Lung (tissue), 12 donors: Measurements from ENCODE around the gene ATXN1. TPM values are rescaled to one million over a fixed set of nuclear protein-coding genes. Genes with fewer than 3 reads are reported as not detected.

Experiments
- ATAC-seq: fragments of 200-7000 bp; cut with Tn5 transposase; one replicate; pipeline ENCODE4 v1.9.1; 2020; ENCODE audit warnings: moderate number of reproducible peaks; ENCODE audit not compliant: insufficient read depth, low FRiP score
- DNase-seq, 3 donors: peaks; one replicate each; pipeline ENCODE4 v3.0.0-alpha.2; 2013 to 2017
- H3K27ac ChIP-seq, 2 donors: one replicate each; pipeline ENCODE4 v1.5.1; 2013; ENCODE audit warnings: mild to moderate bottlenecking in 2 of 2, moderate library complexity in 2 of 2, control low read depth in 1 of 2, inconsistent platforms in 1 of 2, low read depth in 1 of 2, low read length in 1 of 2
- H3K27me3 ChIP-seq, 3 donors: one replicate each; pipeline ENCODE4 v1.5.1; 2013; ENCODE audit warnings: low read length in 2 of 3; ENCODE audit not compliant: control insufficient read depth in 3 of 3, insufficient read depth in 3 of 3
- H3K36me3 ChIP-seq, 4 donors: one replicate each; pipeline ENCODE4 v1.5.1; 2013; ENCODE audit warnings: low read length in 4 of 4, mild to moderate bottlenecking in 1 of 4, moderate library complexity in 1 of 4; ENCODE audit not compliant: control insufficient read depth in 4 of 4, insufficient read depth in 4 of 4
- H3K4me1 ChIP-seq, 5 donors: one replicate each; pipeline ENCODE4 v1.5.1; 2013; ENCODE audit warnings: low read length in 5 of 5, mild to moderate bottlenecking in 2 of 5, moderate library complexity in 1 of 5; ENCODE audit not compliant: control insufficient read depth in 5 of 5, insufficient read depth in 5 of 5
- H3K4me3 ChIP-seq: one replicate; pipeline ENCODE4 v1.5.1; 2013; ENCODE audit warnings: mild to moderate bottlenecking, control low read depth, moderate library complexity
- H3K9ac ChIP-seq, 2 donors: one replicate each; pipeline ENCODE4 v1.5.1; 2013; ENCODE audit warnings: low read length in 2 of 2, control low read depth in 1 of 2; ENCODE audit not compliant: insufficient read depth in 1 of 2
- H3K9me3 ChIP-seq, 4 donors: one replicate each; pipeline ENCODE4 v1.5.1; 2013; ENCODE audit warnings: low read length in 3 of 4, mild to moderate bottlenecking in 1 of 4, moderate library complexity in 1 of 4; ENCODE audit not compliant: control insufficient read depth in 4 of 4, insufficient read depth in 3 of 4
- CTCF ChIP-seq: IDR thresholded peaks from 2 replicates; pipeline ENCODE4 v1.5.1; 2012; ENCODE audit warnings: mild to moderate bottlenecking; ENCODE audit errors: control extremely low read depth, extremely low read depth
- WGBS, 2 donors: extraction: QIAGEN DNeasy Blood & Tissue Kit; methylation state at CpG; one replicate each; pipeline ENCODE4 v1.1.7; 2013; 5-methylcytosine and 5-hydroxymethylcytosine counted together
- polyA plus RNA-seq, 2 donors: library from polyadenylated mRNA; stranded (reverse); fragments of 200-250 nt; gene quantifications; one replicate each; pipeline ENCODE4 v1.2.1, GENCODE V29; 2013
- total RNA-seq, 2 donors: library from RNA; depleted of rRNA in 1 of 2; stranded (reverse); fragments of >200 nt in 1 of 2; gene quantifications; one replicate each; pipeline ENCODE4 v1.2.1, GENCODE V29; 2014 to 2021
- donor health status: control.
- donor health status: control.
- donor health status: Bipolar disorder and iron deficiency.
- donor health status: healthy.
- donor health status: DM: yes; HTN: yes; CAD: no.

The ATXN1 gene
- total and polyA plus RNA-seq, 4 donors: 9.7 to 108 (median 34.9) TPM

GRCh38 chr6:16292942-16293341 lies 468.3 kb downstream of the ATXN1 start:
- Histone ChIP-seq H3K4me1 (no peaks in the 10 kb centered on the region), H3K27ac (no peak overlapping the region), H3K9me3 (no peaks in the 10 kb centered on the region), H3K9ac (no peak overlapping the region), H3K36me3 (peaks cover 0 to 7% (median 0%) of the 10 kb centered on the region in 4 donors), H3K4me3 (no peak overlapping the region), H3K27me3 (no peaks in the 10 kb centered on the region)
- no peak for TF ChIP-seq CTCF
- ATAC-seq: no peak
- DNase-seq: no peak
- 85 to 91% methylated on average over 8 of the region's 8 CpGs for WGBS, 2 donors

GRCh38 chr6:16292432-16292831 lies 468.8 kb downstream of the ATXN1 start:
- TF ChIP-seq CTCF: no peak
- H3K9me3 ChIP-seq: no peaks in the 10 kb centered on the region
- peaks cover 0 to 5% (median 0%) of the 10 kb centered on the region in 4 donors for H3K36me3 ChIP-seq
- H3K4me3 ChIP-seq: no peak overlapping the region
- H3K9ac ChIP-seq: no peak overlapping the region
- WGBS, 2 donors: 79 to 94% methylated on average over 5 of the region's 5 CpGs
- ATAC-seq: no peak
- no peaks in the 10 kb centered on the region for H3K27me3 ChIP-seq
- H3K27ac ChIP-seq: no peak overlapping the region
- H3K4me1 ChIP-seq: no peaks in the 10 kb centered on the region
- no peak for DNase-seq

- DNase-seq: no peak
- Histone ChIP-seq H3K27ac (no peak overlapping the region), H3K36me3 (peaks cover 0 to 5% (median 0%) of the 10 kb centered on the region in 4 donors), H3K4me3 (no peak overlapping the region), H3K9me3 (no peaks in the 10 kb centered on the region), H3K4me1 (no peaks in the 10 kb centered on the region), H3K9ac (no peak overlapping the region), H3K27me3 (no peaks in the 10 kb centered on the region)
- WGBS, 2 donors: 85 to 93% methylated on average over 6 of the region's 6 CpGs
- ATAC-seq: no peak
- no peak for TF ChIP-seq CTCF
Observed at GRCh38 chr6:16291739-16292138, 469.5 kb downstream of the ATXN1 start.

GRCh38 chr6:16288163-16288562 lies 473.1 kb downstream of the ATXN1 start:
- Histone ChIP-seq H3K27me3 (no peaks in the 10 kb centered on the region), H3K36me3 (peaks cover 0 to 1% (median 0%) of the 10 kb centered on the region in 4 donors), H3K27ac (no peak overlapping the region), H3K4me3 (no peak overlapping the region), H3K9ac (no peak overlapping the region), H3K9me3 (no peaks in the 10 kb centered on the region), H3K4me1 (no peaks in the 10 kb centered on the region)
- 94 to 95% methylated on average over 26 of the region's 26 CpGs for WGBS, 2 donors
- ATAC-seq (no peak), DNase-seq (no peak)
- no peak for TF ChIP-seq CTCF
